ENCODE data around the gene CYP4F22.
A peak's percentile ranks its signal among the peaks of the same experiment; 100 is the strongest.
"Not testable (repeated sequence)": the region's sequence is repeated elsewhere in the genome, so short reads cannot be mapped to it uniquely, and the experiment has no call there.

Gene CYP4F22

DNA sequence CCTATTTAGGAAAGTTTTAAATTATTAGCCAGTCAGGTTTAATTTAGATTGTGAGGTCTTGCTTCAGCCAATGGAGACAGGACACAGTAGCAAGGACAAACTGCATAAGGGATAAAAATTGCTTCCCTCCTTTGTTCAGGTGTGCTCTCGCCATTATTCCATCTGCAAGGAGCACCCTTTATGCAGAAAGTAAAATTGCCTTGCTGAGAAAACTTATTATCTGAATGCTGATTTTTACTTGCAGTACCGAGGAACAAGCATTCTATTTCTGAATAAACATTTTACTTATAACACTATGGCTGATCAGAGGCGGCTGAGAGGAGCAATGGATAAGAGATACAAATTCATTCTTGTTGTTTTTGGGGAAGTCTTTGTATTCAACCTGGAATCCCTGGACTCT lies 8.0 kb downstream of the CYP4F22 start:
- Mint-ChIP-seq H3K4me3 (no peak overlapping the region), H3K27me3 (no peaks in the 10 kb centered on the region), H3K36me3 (no peaks in the 10 kb centered on the region), H3K27ac (no peak overlapping the region), H3K4me1 (peaks cover 23% of the 10 kb centered on the region), H3K9me3 (no peaks in the 10 kb centered on the region)

DNA sequence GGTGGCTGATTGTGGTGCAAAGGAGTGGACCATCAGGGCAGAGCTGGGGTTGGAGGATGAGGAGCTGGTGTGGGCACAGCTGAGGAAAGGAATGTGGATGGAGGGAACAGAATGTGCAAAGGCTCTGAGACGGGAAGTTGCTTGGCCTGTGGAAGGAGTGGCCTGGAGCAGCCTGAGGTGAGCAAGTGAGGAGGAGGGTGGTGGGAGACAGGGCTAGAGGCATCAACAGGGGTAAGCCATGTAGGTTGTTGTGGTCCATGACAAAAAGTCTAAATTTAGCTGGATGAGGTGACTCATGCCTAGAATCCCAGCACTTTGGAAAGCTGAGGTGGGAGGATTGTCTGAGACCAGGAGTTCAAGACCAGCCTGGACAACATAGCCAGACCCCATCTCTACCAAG lies 9.5 kb downstream of the CYP4F22 start:
- Mint-ChIP-seq H3K9me3 (no peaks in the 10 kb centered on the region), H3K4me1 (peaks cover 23% of the 10 kb centered on the region), H3K4me3 (no peak overlapping the region), H3K36me3 (no peaks in the 10 kb centered on the region), H3K27me3 (no peaks in the 10 kb centered on the region), H3K27ac (peak overlapping the region; percentile 30)

DNA sequence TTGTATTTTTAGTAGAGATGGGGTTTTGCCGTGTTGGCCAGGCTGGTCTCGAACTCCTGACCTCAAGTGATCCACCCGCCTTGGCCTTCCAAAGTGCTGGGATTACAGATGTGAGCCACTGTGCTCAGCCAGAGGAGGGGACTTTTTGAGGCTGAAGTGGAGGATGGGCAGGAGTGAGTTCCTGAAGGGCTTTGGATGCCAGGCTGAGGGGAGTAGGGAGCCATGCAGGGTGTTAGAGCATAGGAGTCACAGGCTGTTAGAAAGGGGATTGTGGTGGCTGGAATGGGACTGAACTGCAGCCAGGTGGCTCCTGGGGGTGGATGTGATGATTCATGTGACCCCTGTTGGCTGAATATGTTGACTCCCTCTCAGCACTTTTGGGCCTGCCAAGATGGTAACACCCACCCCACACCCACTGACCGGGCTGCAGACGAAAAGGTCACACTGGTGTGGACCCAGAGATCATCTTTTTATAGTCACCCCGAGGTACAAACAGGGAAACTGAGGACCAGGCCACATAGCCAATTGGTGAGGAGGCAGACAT lies 11.2 kb downstream of the CYP4F22 start:
- H3K27me3 Mint-ChIP-seq = no peaks in the 10 kb centered on the region
- H3K4me1 Mint-ChIP-seq = peaks cover 16% of the 10 kb centered on the region
- no peak overlapping the region for H3K4me3 Mint-ChIP-seq
- no peaks in the 10 kb centered on the region for H3K36me3 Mint-ChIP-seq
- no peaks in the 10 kb centered on the region for H3K9me3 Mint-ChIP-seq
- H3K27ac Mint-ChIP-seq = no peak overlapping the region

DNA sequence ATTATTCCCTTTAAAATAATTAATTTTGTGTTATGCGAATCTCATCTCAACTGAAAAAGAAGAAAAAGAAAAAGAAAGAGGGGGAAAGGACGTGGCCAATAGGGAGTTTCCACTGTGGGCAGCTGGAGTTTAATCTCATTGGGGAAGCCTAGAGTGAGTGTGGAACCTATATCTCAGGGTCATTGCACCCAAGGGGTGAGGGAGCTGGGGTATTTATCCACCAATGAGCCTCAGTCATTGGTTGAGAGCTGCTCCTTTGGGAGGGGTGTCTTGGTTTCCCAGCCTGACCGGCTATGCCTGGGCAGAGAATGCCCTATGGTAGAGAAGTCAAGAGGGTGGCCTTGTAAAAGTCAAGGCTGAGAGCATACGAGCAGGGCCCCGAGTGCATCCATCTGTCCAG lies 16.5 kb downstream of the CYP4F22 start:
- Mint-ChIP-seq H3K27me3 (no peaks in the 10 kb centered on the region), H3K4me3 (no peak overlapping the region), H3K9me3 (no peaks in the 10 kb centered on the region), H3K27ac (no peak overlapping the region), H3K4me1 (peaks cover 5% of the 10 kb centered on the region), H3K36me3 (no peaks in the 10 kb centered on the region)

DNA sequence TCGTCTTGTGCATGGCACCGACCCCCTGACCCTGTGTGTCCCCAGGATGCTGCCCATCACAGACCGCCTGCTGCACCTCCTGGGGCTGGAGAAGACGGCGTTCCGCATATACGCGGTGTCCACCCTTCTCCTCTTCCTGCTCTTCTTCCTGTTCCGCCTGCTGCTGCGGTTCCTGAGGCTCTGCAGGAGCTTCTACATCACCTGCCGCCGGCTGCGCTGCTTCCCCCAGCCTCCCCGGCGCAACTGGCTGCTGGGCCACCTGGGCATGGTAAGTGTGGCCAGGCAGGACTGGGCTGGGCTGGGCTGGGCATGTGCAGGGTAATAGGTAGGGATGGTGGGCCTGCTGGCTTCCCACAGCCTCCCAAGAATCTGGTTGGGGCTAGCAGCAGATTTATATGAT lies 17.0 kb downstream of the CYP4F22 start:
- Mint-ChIP-seq H3K4me1 (peaks cover 5% of the 10 kb centered on the region), H3K27me3 (no peaks in the 10 kb centered on the region), H3K9me3 (no peaks in the 10 kb centered on the region), H3K4me3 (no peak overlapping the region), H3K36me3 (no peaks in the 10 kb centered on the region), H3K27ac (no peak overlapping the region)

DNA sequence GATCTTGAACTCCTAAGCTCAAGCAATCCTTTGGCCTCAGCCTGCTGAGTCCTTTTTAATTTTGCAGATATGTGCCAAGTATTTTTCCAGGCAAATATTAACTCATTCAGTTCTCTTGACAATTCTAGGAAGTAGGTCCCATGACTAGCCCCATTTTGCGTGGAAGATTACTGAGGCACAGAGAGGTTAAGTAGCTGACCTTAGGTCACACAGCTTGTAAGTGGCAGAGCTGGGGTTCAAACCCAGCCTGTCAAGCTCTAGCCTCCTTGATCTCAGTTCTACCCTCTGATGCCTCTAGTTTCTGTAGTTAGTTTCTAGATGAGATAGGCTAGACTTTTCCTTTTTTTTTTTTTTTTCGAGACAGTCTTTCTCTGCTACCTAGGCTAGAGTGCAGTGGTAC lies 18.1 kb downstream of the CYP4F22 start:
- Mint-ChIP-seq H3K9me3 (no peaks in the 10 kb centered on the region), H3K4me3 (no peak overlapping the region), H3K27ac (no peak overlapping the region), H3K36me3 (peaks cover 2% of the 10 kb centered on the region), H3K4me1 (peaks cover 5% of the 10 kb centered on the region), H3K27me3 (no peaks in the 10 kb centered on the region)

DNA sequence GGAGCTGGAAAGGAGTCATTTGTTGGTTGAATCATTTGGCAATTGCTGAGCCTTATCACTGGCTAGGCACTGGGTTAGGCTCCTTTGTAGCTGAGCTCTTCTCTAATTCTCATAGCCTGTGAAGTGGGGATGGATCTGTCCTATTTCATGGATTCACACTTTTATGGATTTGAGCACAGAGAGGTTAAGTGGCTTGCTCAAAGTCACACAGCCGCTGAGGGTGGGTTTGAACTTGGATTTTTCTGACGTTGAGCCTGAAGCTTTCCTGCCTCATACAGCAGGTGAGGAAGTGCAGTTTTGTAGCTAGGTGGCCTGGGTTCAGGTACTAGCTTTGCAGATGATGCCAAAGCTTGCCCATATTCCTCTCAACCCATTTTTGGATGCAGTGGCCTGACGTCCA lies 19.4 kb downstream of the CYP4F22 start:
- Mint-ChIP-seq H3K9me3 (no peaks in the 10 kb centered on the region), H3K4me3 (no peak overlapping the region), H3K4me1 (peaks cover 12% of the 10 kb centered on the region), H3K36me3 (peaks cover 2% of the 10 kb centered on the region), H3K27me3 (no peaks in the 10 kb centered on the region), H3K27ac (no peak overlapping the region)

DNA sequence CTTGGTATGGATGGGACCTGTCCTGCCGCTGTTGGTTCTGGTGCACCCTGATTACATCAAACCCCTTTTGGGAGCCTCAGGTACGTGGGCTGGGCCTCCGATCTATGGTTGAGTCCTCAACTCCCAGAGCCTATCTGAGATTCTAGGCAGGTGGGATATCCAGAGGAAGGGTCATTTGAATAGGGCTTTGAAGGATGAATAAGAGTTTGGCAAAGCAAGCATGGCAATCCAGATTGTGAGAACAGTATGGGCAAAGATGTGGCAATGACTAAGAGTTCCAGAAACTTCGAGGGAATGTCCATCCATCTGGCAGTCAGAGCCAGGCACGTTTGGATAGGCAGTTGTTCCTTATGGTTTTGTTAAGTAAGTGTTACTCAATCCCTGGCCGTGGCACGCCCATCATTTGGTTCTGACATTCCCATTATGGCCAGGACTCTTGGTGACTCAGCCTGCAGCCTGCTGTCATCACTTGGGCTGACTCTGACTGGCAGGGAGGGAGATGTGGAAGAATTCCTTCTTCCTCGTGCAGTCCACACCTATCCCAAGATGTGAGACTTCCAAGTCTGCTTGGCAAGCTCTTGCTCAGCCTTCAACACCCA lies 21.5 kb downstream of the CYP4F22 start:
- Mint-ChIP-seq H3K9me3 (no peaks in the 10 kb centered on the region), H3K27ac (no peak overlapping the region), H3K36me3 (peaks cover 2% of the 10 kb centered on the region), H3K4me3 (no peak overlapping the region), H3K27me3 (no peaks in the 10 kb centered on the region), H3K4me1 (peaks cover 24% of the 10 kb centered on the region)

DNA sequence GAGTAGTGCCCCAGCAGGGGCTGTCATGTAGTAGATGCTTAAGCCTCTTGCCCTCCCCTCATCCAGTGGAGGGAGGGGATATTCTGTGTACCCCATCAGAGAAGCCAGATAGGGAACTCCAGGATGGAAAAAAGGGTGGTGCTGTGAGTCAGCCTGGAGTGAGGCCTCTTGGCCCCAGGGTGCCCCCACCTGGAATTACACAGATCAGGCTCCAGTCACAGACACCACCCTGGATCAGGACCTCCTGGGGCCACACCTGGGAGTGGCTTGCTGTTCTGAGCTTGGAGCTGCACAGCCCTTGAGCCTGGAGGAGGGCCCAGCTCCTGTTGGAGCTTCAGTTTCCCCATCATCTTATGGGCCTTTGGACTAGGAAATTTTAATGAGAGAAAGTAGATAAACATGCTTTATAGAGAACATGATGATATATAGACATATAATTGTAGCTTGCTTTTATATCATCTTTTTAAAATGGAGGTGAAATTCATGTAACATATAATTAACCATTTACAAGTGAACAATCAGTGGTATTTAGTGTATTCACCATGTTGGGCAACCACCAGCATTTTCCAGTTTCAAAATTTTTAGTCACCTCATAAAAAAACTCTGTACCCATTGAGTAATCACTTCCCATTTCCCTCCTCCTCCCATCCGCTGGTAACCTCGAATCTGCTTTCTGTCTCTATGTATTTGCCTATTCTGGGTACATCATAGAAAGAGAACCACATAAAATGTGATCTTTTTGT lies 24.6 kb downstream of the CYP4F22 start:
- Mint-ChIP-seq H3K27ac (peak overlapping the region; percentile 36), H3K4me3 (peak overlapping the region; percentile 53), H3K36me3 (peaks cover 2% of the 10 kb centered on the region), H3K27me3 (no peaks in the 10 kb centered on the region), H3K4me1 (peaks cover 35% of the 10 kb centered on the region), H3K9me3 (no peaks in the 10 kb centered on the region)

DNA sequence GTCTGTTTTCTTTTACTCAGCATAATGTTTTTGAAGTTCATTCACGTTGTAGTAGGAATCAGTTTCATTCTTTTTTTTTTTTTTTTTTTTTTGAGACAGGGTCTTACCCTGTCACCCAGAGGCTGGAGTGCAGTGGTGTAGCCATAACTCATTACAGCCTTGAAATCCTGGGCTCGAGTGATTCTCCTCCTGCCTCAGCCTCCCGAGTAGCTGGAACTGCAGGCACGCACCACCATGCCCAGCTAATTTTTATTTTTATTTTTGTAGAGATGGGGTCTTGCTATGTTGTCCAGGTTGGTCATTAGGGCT lies 25.2 kb downstream of the CYP4F22 start:
- not testable (repeated sequence) for H3K9me3 Mint-ChIP-seq, H3K27me3 Mint-ChIP-seq, H3K36me3 Mint-ChIP-seq
- H3K4me1 Mint-ChIP-seq = peaks cover 35% of the 10 kb centered on the region
- H3K4me3 Mint-ChIP-seq = peak overlapping the region; percentile 53
- H3K27ac Mint-ChIP-seq = peak overlapping the region; percentile 36

DNA sequence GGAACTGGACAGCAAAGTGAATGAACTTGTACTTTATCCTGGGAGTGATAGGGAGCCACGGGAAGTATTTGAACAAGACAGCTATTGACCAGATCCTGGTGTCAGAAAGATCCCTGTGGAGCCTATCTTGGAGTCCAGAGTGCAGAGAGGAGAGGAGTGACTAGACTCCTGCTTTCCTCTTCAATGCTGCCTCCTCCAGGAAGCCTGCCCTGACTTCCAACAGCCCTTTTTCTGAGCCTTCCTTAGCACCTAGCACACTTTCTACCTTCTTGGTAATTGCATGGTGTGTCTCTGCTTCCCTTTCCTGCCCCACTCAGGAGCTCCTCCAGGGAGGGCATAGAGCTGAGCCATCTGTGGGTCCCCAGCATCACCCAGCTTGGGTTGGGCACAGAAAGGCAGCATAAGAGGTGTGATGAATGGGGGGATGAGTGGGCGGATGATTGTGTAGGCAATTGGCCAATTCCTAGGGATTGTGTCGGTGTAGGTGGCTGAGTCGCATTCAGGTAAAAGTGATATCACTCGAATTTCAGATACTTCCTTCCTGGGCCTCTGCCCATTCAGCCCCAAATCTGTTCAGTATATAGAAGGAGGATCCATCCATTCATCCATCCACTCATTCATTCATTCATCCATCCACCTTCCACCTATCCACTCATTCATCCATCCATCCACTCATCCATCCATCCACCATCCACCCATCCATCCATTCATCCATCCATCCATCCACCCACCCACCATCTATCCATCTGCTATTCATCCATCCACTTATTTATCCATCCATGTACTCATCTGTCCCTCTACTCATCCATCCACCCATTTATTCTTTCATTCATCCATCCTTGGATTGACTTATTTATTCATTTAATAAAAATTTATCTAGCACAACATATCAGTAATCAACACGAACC lies 26.9 kb downstream of the CYP4F22 start:
- H3K9me3 Mint-ChIP-seq = no peaks in the 10 kb centered on the region
- peak overlapping the region; percentile 8 for H3K4me3 Mint-ChIP-seq
- H3K36me3 Mint-ChIP-seq = peaks cover 2% of the 10 kb centered on the region
- no peaks in the 10 kb centered on the region for H3K27me3 Mint-ChIP-seq
- H3K27ac Mint-ChIP-seq = no peak overlapping the region
- H3K4me1 Mint-ChIP-seq = peaks cover 35% of the 10 kb centered on the region

DNA sequence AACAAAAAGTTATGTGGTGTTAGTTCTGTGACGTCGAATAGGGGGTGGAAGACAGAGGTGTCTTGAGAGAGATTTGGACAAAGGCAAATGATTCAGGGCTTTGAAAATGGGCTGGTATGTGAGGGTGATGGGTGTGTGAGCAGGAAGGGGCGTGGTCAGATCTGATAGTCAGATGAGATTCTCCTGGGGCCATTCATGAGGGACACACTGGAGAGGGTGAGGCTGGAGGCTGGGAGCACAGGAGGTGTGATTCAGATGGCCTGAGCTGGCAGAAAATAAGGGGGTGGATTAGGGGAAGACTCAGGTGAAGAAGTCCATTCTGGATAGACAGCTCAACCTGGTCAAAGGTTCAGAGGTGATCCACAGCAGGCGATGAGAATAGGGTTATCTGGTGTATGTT lies 28.0 kb downstream of the CYP4F22 start:
- Mint-ChIP-seq H3K36me3 (no peaks in the 10 kb centered on the region), H3K9me3 (no peaks in the 10 kb centered on the region), H3K4me3 (no peak overlapping the region)

DNA sequence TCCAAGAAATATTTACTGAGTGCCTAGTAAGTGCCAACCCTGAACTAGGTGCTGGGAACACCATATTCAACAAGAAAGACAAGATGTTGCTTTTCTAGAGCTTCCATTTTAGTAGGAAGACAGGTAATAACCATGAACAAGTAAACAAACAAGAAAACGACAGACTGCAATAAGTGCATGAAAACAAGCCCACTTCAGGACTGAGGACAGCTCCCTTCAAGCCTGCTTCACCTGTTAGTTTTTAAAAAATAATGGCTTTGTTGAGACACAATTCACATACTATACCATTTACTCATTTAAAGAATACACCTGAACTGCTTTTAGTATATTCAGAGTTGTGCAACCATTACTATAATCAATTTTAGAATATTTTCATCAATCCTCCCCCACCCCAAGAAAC lies 30.4 kb downstream of the CYP4F22 start:
- H3K27ac Mint-ChIP-seq = no peak overlapping the region
- no peaks in the 10 kb centered on the region for H3K36me3 Mint-ChIP-seq
- H3K4me1 Mint-ChIP-seq = peaks cover 17% of the 10 kb centered on the region
- H3K27me3 Mint-ChIP-seq = no peaks in the 10 kb centered on the region
- H3K4me3 Mint-ChIP-seq = no peak overlapping the region
- H3K9me3 Mint-ChIP-seq = no peaks in the 10 kb centered on the region

More for the DNA sequence above, 28.0 kb downstream of the CYP4F22 start:
- H3K27ac Mint-ChIP-seq = no peak overlapping the region
- peaks cover 35% of the 10 kb centered on the region for H3K4me1 Mint-ChIP-seq
- H3K27me3 Mint-ChIP-seq = no peaks in the 10 kb centered on the region

DNA sequence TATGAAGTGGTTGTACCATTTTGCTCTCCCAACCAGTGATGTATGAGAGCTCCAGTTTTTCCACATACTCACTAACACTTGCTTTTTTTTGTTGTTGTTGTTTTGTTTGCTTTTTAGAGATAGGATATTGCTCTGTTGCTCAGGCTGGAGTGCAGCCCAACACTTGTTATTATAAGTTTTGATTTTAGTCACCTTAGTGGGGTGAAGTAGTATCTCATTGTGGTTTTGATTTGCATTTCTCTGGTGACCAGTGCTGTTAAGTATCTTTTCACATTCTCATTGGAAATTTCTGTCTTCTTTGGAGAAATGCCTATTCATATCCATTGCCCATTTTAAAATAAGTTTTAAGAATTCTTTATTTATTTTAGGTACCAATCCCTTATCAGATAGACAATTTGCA lies 31.3 kb downstream of the CYP4F22 start:
- Mint-ChIP-seq H3K4me3 (no peak overlapping the region), H3K4me1 (peaks cover 13% of the 10 kb centered on the region), H3K27me3 (no peaks in the 10 kb centered on the region), H3K36me3 (no peaks in the 10 kb centered on the region), H3K9me3 (no peaks in the 10 kb centered on the region), H3K27ac (no peak overlapping the region)

DNA sequence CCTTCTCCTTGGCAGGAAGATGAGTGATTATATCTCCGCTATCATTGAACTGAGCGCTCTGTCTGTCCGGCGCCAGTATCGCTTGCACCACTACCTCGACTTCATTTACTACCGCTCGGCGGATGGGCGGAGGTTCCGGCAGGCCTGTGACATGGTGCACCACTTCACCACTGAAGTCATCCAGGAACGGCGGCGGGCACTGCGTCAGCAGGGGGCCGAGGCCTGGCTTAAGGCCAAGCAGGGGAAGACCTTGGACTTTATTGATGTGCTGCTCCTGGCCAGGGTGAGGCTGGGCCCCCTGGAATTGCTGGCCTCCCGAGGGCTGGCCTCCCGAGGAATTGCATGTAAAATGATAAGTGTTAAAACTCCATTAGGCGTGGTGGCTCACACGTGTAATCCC lies 32.1 kb downstream of the CYP4F22 start:
- Mint-ChIP-seq H3K9me3 (no peaks in the 10 kb centered on the region), H3K36me3 (no peaks in the 10 kb centered on the region), H3K4me1 (peaks cover 5% of the 10 kb centered on the region), H3K27ac (no peak overlapping the region), H3K27me3 (no peaks in the 10 kb centered on the region), H3K4me3 (no peak overlapping the region)

DNA sequence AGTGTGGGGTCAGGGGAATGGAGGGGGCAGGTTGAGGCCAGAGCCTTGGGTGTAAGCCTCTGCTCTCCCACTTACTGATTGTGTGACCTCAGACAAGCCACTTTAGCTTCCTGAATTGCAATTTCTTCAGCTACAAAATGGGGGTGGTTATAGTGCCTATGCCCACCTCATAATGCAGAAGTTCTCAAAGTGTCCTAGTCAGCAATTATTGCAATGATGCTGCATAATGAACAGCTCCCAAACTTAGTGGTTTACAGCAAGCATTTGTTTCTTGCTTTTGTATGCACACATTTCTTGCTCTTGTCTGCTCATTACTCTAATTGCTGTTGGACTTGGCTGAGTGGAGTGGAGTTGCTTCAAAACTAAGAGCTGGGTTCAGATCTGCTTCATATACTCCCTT lies 36.0 kb downstream of the CYP4F22 start:
- H3K27ac Mint-ChIP-seq = no peak overlapping the region
- H3K27me3 Mint-ChIP-seq = no peaks in the 10 kb centered on the region
- no peaks in the 10 kb centered on the region for H3K36me3 Mint-ChIP-seq
- no peak overlapping the region for H3K4me3 Mint-ChIP-seq
- H3K4me1 Mint-ChIP-seq = no peaks in the 10 kb centered on the region
- no peaks in the 10 kb centered on the region for H3K9me3 Mint-ChIP-seq

Data from activated naive CD4-positive, alpha-beta T cell treated with anti-CD3 and anti-CD28 coated beads, Interleukin-2, amount 50 U/mL, for 24 hours (primary cell).